LNCaP clone FGC (cell line): ENCODE results near the gene VPS9D1.

Source experiments
- DNase-seq: peaks from one replicate; pipeline ENCODE4 v3.0.0-alpha.2; 2011; ENCODE audit warnings: low read depth
- H3K4me3 ChIP-seq: 2 replicates; pipeline ENCODE4 v1.5.1; 2011; ENCODE audit warnings: mild to moderate bottlenecking, low read depth, low read length, control low read depth
- CTCF ChIP-seq: IDR thresholded peaks from 2 replicates; pipeline ENCODE4 v1.5.1; 2012; ENCODE audit warnings: mild to moderate bottlenecking; ENCODE audit not compliant: control insufficient read depth, insufficient read depth; ENCODE audit errors: extremely low read depth

The VPS9D1 gene

GRCh38 chr16:89732918-89733242, 12.2 kb upstream of the VPS9D1 start:
- TF ChIP-seq CTCF = no peak
- H3K4me3 ChIP-seq = no peak overlapping the region
- DNase-seq = no peak

- no peak for TF ChIP-seq CTCF
- DNase-seq = no peak
- H3K4me3 ChIP-seq = no peak overlapping the region
Measured at GRCh38 chr16:89732142-89732917, 11.6 kb upstream of the VPS9D1 start.

- no peak for TF ChIP-seq CTCF
- H3K4me3 ChIP-seq = no peak overlapping the region
- DNase-seq = no peak
Measured at GRCh38 chr16:89730610-89731234, 10.0 kb upstream of the VPS9D1 start.

- no peak for DNase-seq
- no peak for TF ChIP-seq CTCF
- no peak overlapping the region for H3K4me3 ChIP-seq
Measured at GRCh38 chr16:89729863-89730593, 9.3 kb upstream of the VPS9D1 start.

GRCh38 chr16:89729293-89729692, 8.6 kb upstream of the VPS9D1 start:
- no peak for DNase-seq

More at GRCh38 chr16:89729293-89729692, 8.6 kb upstream of the VPS9D1 start:
- H3K4me3 ChIP-seq = no peak overlapping the region
- TF ChIP-seq CTCF = no peak
